Measurements from ENCODE around the gene PADI2. TPM values are rescaled to one million over a fixed set of nuclear protein-coding genes. Genes with fewer than 3 reads are reported as not detected.

Gene PADI2
- total and polyA plus RNA-seq, 4 donors, result 0.25 to 2.4 (median 0.96) TPM

DNA sequence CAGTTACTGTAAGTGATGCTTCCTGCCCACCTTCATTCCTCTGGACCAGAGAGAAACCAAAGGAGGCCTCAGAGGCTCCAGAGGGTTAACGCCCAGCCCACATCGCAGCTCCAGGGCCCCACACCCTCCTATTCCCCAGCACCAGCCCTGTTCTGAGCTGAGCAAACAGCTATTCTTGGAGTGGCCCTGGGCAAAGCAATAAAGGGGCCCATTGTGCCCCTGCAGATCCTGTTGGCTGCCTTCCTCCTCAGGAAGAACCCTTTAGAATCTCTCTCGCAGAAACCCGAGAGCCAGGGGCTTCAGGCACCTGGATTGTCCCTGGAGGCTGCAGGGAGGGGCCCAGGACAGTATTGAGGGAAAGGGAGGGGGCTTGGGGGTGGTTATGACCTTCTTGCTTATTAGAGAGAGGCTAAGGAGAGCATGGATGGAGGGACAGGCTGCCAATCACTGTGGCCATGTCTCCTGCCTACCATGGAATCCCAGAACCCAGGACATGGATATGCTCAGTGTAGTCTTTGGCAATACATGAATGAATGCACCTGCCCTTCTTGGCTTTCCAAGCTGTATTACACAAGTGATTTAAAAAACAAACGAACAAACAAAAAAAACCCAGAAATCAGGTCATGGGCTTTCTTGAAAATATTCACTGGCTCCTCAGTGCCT lies 9.2 kb downstream of the PADI2 start (continued):
- TF ChIP-seq, protein P1, sequence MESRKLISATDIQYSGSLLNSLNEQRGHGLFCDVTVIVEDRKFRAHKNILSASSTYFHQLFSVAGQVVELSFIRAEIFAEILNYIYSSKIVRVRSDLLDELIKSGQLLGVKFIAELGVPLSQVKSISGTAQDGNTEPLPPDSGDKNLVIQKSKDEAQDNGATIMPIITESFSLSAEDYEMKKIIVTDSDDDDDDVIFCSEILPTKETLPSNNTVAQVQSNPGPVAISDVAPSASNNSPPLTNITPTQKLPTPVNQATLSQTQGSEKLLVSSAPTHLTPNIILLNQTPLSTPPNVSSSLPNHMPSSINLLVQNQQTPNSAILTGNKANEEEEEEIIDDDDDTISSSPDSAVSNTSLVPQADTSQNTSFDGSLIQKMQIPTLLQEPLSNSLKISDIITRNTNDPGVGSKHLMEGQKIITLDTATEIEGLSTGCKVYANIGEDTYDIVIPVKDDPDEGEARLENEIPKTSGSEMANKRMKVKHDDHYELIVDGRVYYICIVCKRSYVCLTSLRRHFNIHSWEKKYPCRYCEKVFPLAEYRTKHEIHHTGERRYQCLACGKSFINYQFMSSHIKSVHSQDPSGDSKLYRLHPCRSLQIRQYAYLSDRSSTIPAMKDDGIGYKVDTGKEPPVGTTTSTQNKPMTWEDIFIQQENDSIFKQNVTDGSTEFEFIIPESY (IDR thresholded peaks at IDR 0.05), result no peak
- TF ChIP-seq, protein P2, sequence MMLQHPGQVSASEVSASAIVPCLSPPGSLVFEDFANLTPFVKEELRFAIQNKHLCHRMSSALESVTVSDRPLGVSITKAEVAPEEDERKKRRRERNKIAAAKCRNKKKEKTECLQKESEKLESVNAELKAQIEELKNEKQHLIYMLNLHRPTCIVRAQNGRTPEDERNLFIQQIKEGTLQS (IDR thresholded peaks at IDR 0.05), result no peak
- TF ChIP-seq HNF4G (IDR thresholded peaks at IDR 0.05) (no peak), TAF1 (conservative IDR thresholded peaks at IDR 0.05) (no peak), FOXA1 (IDR thresholded peaks at IDR 0.05) (no peak), RAD21 (IDR thresholded peaks at IDR 0.05) (no peak)

DNA sequence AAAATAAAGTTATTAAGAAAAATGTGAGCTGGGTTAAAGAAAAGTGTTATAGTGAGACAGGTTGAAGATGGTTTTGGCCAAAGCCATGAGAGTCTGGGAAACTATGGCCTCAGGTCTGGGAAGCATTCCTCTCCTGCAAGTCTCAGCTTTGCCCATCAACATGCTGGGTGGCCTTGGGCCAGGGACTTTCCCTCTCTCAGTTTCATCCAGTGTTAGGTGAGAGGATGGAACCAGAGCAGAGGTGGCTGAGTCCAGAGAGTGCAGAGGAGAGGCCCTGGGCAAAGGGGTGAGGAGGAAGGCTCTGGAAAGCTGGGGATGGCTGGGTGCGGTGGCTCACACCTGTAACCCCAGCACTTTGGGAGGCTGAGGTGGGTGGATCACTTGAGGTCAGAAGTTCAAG lies 10.5 kb downstream of the PADI2 start:
- Histone ChIP-seq H3K9ac (ENCODE audit: low read depth in 1 of 2, low read length in 2 of 2) (no peak overlapping the region), H3K4me1 (ENCODE audit: control insufficient read depth in 4 of 4, insufficient read depth in 4 of 4, low read length in 3 of 4) (peaks cover 0 to 8% (median 1%) of the 10 kb centered on the region in 4 donors), H3K27ac (ENCODE audit: low read depth in 1 of 2, low read length in 2 of 2) (no peak overlapping the region), H3K4me3 (ENCODE audit: low read depth in 1 of 3, low read length in 3 of 3) (no peak overlapping the region), H3K9me3 (ENCODE audit: control insufficient read depth in 4 of 4, low read length in 3 of 4) (no peaks in the 10 kb centered on the region), H3K27me3 (ENCODE audit: control insufficient read depth in 4 of 4, insufficient read depth in 4 of 4, low read length in 3 of 4) (no peaks in the 10 kb centered on the region), H3K36me3 (ENCODE audit: control insufficient read depth in 4 of 4, insufficient read depth in 3 of 4, low read depth in 1 of 4, low read length in 3 of 4) (no peaks in the 10 kb centered on the region)
- no peak for TF ChIP-seq RXRA (IDR thresholded peaks at IDR 0.05)
- no peak for TF ChIP-seq JUND (IDR thresholded peaks at IDR 0.05)
- TF ChIP-seq HNF4A (conservative IDR thresholded peaks at IDR 0.05), result no peak
- TF ChIP-seq HNF4G (IDR thresholded peaks at IDR 0.05), result no peak
- TF ChIP-seq NR2F2 (IDR thresholded peaks at IDR 0.05), result no peak
- TF ChIP-seq RAD21 (IDR thresholded peaks at IDR 0.05), result no peak
- TF ChIP-seq TAF1 (conservative IDR thresholded peaks at IDR 0.05), result no peak
- TF ChIP-seq, protein P1 (IDR thresholded peaks at IDR 0.05), result no peak
- TF ChIP-seq YY1 (IDR thresholded peaks at IDR 0.05), result no peak
- no peak for TF ChIP-seq FOXA1 (IDR thresholded peaks at IDR 0.05)
- TF ChIP-seq EGR1 (IDR thresholded peaks at IDR 0.05; ENCODE audit: low read depth in 2 of 2), result no peak
- 91% methylated on average over 1 of the region's 1 CpG for WGBS
- DNase-seq (ENCODE audit: low spot score), result no peak

DNA sequence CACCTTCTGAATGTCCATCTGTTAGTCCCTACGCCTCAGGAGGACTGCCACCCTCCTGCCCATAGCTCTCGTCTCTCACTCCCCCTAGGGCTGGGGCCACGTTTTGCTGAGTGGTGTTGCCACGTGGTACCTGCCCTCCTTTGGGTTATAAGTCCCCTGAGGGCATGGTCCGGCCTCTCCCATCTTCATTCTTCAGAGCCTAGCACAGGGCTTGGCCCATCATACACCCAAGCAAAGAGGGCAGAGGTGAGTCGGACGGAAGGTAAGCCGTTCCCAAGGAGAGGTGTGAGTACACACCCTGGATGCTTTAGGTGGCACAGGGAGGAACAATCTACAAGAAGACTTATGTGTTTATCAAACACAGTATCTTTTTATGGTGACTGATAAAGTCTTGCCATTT lies 10.9 kb downstream of the PADI2 start:
- Histone ChIP-seq H3K27ac (ENCODE audit: low read depth in 1 of 2, low read length in 2 of 2) (no peak overlapping the region), H3K9me3 (ENCODE audit: control insufficient read depth in 4 of 4, low read length in 3 of 4) (no peaks in the 10 kb centered on the region), H3K4me3 (ENCODE audit: low read depth in 1 of 3, low read length in 3 of 3) (no peak overlapping the region), H3K9ac (ENCODE audit: low read depth in 1 of 2, low read length in 2 of 2) (no peak overlapping the region), H3K36me3 (ENCODE audit: control insufficient read depth in 4 of 4, insufficient read depth in 3 of 4, low read depth in 1 of 4, low read length in 3 of 4) (no peaks in the 10 kb centered on the region), H3K4me1 (ENCODE audit: control insufficient read depth in 4 of 4, insufficient read depth in 4 of 4, low read length in 3 of 4) (peaks cover 0 to 5% (median 1%) of the 10 kb centered on the region in 4 donors), H3K27me3 (ENCODE audit: control insufficient read depth in 4 of 4, insufficient read depth in 4 of 4, low read length in 3 of 4) (no peaks in the 10 kb centered on the region)
- WGBS, result 84% methylated on average over 8 of the region's 8 CpGs
- DNase-seq (ENCODE audit: low spot score), result no peak
- TF ChIP-seq, protein P3, sequence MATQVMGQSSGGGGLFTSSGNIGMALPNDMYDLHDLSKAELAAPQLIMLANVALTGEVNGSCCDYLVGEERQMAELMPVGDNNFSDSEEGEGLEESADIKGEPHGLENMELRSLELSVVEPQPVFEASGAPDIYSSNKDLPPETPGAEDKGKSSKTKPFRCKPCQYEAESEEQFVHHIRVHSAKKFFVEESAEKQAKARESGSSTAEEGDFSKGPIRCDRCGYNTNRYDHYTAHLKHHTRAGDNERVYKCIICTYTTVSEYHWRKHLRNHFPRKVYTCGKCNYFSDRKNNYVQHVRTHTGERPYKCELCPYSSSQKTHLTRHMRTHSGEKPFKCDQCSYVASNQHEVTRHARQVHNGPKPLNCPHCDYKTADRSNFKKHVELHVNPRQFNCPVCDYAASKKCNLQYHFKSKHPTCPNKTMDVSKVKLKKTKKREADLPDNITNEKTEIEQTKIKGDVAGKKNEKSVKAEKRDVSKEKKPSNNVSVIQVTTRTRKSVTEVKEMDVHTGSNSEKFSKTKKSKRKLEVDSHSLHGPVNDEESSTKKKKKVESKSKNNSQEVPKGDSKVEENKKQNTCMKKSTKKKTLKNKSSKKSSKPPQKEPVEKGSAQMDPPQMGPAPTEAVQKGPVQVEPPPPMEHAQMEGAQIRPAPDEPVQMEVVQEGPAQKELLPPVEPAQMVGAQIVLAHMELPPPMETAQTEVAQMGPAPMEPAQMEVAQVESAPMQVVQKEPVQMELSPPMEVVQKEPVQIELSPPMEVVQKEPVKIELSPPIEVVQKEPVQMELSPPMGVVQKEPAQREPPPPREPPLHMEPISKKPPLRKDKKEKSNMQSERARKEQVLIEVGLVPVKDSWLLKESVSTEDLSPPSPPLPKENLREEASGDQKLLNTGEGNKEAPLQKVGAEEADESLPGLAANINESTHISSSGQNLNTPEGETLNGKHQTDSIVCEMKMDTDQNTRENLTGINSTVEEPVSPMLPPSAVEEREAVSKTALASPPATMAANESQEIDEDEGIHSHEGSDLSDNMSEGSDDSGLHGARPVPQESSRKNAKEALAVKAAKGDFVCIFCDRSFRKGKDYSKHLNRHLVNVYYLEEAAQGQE (IDR thresholded peaks at IDR 0.05), result no peak
- TF ChIP-seq FOXA2 (IDR thresholded peaks at IDR 0.05), result no peak
- no peak for TF ChIP-seq FOXA1 (IDR thresholded peaks at IDR 0.05)
- TF ChIP-seq GABPA (IDR thresholded peaks at IDR 0.05 in 1 of 2, conservative IDR thresholded peaks at IDR 0.05 in 1 of 2), result no peak
- TF ChIP-seq, protein P4, sequence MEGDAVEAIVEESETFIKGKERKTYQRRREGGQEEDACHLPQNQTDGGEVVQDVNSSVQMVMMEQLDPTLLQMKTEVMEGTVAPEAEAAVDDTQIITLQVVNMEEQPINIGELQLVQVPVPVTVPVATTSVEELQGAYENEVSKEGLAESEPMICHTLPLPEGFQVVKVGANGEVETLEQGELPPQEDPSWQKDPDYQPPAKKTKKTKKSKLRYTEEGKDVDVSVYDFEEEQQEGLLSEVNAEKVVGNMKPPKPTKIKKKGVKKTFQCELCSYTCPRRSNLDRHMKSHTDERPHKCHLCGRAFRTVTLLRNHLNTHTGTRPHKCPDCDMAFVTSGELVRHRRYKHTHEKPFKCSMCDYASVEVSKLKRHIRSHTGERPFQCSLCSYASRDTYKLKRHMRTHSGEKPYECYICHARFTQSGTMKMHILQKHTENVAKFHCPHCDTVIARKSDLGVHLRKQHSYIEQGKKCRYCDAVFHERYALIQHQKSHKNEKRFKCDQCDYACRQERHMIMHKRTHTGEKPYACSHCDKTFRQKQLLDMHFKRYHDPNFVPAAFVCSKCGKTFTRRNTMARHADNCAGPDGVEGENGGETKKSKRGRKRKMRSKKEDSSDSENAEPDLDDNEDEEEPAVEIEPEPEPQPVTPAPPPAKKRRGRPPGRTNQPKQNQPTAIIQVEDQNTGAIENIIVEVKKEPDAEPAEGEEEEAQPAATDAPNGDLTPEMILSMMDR (IDR thresholded peaks at IDR 0.05; ENCODE audit: low read depth, low read length, missing input control), result no peak
- no peak for TF ChIP-seq RXRA (IDR thresholded peaks at IDR 0.05)

All from liver (tissue), 9 donors.